MM.1S (cell line): ENCODE results near the gene ZNF74.

Experiments
- EZH2 ChIP-seq: fragments of 300-600 bp; sonication (generic); optimal IDR thresholded peaks from 2 replicates; pipeline ENCODE3; 2017; ENCODE audit warnings: low read depth, mild to moderate bottlenecking, antibody characterized with exemption, low read length, mixed read lengths
- EZH2phosphoT487 ChIP-seq: fragments of 300-600 bp; sonication (generic); IDR thresholded peaks from 2 replicates; pipeline ENCODE4 v1.6.1; 2018; ENCODE audit warnings: antibody characterized with exemption, low read length
- TF ChIP-seq, protein P1 (sequence below): fragments of 300-600 bp; sonication (generic); IDR thresholded peaks from 2 replicates; pipeline ENCODE4 v1.5.1; 2016; ENCODE audit warnings: antibody characterized with exemption, low read length, mixed read lengths

DNA sequence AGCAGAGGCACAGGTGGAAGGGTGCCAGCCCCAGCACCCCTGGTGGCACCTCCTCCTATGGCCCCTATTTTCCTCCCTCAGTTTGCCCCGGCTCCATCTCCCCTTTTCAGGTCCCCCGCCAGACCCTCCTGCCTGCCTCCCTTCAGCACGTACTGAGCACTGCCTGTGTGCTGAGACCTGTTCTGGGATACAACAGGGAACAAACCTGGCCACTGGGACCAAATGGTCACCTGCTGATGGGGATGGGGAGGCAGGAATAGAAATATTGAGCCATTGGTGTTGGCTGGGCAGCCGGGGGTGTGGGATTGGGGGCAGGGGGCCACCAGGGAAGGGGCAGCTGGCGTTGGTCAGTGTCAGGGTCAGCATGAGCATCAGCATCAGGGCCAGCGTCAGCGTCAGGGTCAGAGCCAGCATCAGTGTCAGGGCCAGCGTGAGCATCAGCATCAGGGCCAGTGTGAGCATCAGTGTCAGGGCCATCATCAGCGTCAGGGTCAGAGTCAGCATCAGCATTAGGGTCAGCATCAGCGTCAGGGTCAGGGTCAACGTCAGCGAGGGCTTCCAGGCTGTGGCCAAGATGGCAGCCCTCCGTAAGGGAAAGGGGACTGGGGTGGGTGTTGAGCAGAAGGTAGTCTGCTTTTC, 7.5 kb downstream of the ZNF74 start:
- TF ChIP-seq, protein P1, sequence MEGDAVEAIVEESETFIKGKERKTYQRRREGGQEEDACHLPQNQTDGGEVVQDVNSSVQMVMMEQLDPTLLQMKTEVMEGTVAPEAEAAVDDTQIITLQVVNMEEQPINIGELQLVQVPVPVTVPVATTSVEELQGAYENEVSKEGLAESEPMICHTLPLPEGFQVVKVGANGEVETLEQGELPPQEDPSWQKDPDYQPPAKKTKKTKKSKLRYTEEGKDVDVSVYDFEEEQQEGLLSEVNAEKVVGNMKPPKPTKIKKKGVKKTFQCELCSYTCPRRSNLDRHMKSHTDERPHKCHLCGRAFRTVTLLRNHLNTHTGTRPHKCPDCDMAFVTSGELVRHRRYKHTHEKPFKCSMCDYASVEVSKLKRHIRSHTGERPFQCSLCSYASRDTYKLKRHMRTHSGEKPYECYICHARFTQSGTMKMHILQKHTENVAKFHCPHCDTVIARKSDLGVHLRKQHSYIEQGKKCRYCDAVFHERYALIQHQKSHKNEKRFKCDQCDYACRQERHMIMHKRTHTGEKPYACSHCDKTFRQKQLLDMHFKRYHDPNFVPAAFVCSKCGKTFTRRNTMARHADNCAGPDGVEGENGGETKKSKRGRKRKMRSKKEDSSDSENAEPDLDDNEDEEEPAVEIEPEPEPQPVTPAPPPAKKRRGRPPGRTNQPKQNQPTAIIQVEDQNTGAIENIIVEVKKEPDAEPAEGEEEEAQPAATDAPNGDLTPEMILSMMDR, result no peak
- TF ChIP-seq EZH2 (no peak), EZH2phosphoT487 (no peak)
